Activated CD4-positive, alpha-beta T cell treated with anti-CD3 and anti-CD28 coated beads, Interleukin-2, amount 50 U/mL, for 1 hour (primary cell): ENCODE data around the gene HSPA14.
"Not testable (repeated sequence)": the region's sequence is repeated elsewhere in the genome, so short reads cannot be mapped to it uniquely, and the experiment has no call there.

Experiments used
- DNase-seq: peaks from one replicate; pipeline ENCODE4 v3.0.0-alpha.2; 2020

Gene HSPA14

DNA sequence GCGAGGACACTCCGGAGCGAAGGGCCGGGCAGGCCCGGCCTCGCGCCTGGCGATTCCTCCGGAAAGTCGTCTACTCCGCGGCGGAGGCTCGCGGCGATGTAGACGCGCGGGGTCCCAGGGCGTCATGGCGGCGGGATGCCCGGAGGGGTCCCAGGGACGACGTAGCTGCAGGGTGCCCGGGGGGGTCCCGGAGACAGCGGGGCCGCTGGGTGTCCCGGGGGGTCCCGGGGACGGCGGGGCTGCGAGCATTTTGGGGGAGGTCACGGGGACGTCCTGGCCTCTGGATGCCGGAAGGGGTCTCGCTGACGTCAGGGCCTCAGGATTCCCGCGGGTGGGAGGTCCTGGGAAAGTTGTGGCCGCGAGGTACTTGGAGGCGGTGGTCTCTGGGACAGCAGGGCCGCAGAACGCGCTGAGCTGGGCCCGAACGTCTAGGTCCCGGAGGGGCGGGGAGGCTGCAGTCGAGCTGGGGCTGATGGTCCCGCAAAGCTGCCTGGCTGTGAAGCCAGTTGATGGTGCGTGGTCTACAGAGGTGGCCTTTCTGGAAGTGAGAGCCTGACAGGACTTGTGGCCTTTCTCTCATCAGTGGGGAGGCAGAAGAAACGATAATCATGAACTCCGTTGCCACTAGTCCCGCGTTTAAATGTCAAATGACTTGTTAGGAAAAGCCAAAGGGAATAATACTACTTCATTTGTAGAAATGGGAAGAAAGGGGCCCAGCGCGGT, 637 bp downstream of the HSPA14 start:
- peak; percentile 17 for DNase-seq

DNA sequence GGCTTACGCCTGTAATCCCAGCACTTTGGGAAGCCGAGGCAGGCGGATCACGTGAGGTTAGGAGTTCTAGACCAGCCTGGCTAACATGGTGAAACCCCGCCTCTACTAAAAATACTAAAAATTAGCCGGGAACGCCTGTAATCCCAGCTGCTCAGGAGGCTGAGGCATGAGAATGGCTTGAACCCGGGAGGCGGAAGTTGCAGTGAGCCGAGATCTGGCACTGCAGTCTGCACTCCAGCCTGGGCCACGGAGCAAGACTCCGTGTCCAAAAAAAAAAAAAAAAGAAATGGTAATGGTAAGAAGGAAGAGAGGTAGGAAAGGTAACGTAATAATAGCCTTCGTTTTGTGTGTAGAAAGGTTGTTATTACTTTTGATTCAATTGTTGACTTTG, 1.2 kb downstream of the HSPA14 start:
- DNase-seq: no peak

DNA sequence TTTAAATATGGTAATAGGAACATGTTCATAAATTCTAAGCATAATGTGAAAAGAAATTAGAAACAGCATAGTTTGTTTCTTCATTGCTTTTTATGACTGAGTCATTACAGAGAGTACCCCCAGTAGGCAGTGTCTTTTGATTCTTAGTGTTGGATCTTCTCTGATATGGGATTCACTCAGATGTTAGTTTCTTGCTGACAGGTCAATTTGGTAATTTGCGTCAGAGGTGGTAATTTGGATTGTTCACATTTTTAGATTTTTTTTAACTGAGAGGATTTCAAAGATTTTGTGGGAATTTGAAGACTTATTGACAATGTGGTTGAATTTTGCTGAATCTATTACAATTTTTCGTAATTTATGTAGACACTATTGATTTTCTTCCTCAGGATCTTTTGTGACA, 2.1 kb downstream of the HSPA14 start:
- DNase-seq: no peak

DNA sequence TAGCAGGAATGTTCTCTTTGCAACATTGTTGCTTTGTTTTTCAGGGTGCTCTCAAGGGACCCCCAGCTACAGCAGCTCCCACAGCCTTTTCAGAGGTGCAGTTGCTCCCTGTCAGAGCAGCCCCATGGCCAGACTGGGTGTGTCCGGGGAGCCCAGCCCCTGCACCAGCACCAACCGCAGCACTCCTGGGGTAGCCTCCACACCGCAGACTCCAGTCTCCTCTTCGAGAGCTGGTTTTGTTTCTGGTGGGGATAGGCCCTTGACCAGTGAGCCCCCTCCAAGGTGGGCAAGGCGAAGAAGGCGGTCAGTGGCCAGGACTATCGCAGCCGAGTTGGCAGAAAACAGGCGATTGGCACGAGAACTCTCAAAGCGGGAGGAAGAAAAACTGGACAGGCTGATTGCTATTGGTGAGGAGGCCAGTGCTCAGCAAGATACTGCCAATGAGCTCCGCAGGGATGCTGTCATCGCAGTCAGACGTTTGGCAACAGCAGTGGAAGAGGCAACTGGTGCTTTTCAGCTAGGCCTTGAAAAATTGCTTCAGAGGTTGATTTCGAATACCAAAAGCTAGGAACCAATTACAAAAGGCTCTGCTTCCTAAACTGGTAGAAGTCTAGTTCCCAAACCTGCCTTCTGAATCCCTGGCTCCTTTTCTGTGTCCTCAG, 5.4 kb downstream of the HSPA14 start:
- no peak for DNase-seq

DNA sequence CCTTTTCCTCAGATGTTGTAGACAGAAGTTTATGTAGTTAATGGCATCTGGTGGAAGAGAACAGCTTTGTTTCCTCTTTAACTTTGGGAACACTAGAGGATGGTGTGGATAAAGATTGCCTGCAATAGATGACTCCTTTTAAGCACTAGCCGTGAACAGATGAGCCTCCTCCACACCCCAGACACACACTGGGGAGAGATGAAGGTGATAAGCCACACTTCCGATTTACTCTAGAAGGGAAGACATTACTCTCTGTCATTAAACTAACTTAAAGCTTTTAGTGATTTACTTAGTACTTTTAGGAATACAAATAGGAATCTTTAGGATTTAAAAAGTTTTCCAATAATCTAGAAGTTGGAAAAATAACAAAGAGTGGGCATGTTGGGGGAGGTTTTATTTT, 6.8 kb downstream of the HSPA14 start:
- no peak for DNase-seq

DNA sequence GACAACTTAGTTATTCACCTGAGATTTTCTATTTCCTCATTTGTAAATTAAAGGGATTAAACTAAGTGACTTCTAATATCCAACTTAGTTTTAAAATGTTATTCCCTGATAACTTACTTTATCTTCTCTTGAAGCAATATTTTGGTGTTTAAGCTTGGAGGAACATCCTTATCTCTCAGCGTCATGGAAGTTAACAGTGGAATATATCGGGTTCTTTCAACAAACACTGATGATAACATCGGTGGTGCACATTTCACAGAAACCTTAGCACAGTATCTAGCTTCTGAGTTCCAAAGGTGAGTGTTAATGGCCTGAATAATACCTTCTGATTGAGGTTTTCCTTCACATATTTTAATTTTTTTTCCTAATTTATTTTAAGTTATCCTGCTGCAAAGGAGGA, 14.1 kb downstream of the HSPA14 start:
- no peak for DNase-seq

DNA sequence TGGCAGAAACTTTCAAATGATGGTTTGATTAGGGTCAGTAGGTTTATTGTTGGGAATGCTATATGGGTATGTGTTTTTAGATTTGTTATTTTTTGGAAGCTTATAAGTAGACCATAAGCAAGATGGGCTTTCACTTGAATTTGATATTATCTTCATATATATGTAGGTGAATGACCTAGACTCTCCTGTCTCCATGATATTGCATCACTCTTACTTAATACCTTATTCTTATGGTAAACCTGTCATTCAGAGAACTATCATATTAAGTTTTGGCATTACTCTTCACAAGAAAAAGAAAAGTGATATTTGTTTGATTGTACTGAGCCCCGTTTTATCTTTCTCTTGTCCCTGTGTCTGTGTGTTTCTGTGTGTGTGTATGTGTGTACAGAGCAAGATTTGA, 17.3 kb downstream of the HSPA14 start:
- DNase-seq: no peak

DNA sequence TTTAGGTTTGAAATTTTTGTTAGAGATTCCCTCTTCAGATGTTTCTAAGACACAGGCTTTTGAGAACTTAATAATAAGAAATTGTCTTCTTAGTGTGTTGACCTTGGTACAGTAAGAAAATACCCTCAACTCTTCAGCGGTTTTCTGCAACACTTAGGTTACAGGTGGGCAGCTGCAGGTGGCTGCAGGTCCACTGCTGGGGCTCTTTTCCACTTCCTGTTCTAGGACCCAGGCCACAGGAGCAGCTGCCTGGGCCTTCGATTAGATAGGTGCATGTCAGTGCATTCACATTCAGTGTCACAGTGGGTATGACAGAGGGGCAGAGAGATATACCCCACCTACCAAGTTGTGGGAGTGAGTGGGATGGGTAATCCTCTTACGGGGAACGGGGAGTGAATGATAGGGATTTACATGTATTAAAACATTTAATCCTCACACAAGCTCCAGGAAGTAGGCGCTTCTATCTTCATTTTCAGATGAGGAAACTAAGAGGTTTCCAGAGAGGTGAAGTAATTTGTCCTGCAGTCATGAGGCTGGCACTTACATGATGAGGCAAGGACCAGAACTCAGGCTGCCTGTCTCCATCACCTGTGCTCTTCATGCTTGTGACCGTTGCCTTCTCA, 20.3 kb downstream of the HSPA14 start:
- no peak for DNase-seq

- no peak for DNase-seq
These were observed 20.9 kb downstream of the HSPA14 start for GRCh38 chr10:14859043-14859442.

- no peak for DNase-seq
These were observed 21.7 kb downstream of the HSPA14 start for GRCh38 chr10:14859775-14860174.

DNA sequence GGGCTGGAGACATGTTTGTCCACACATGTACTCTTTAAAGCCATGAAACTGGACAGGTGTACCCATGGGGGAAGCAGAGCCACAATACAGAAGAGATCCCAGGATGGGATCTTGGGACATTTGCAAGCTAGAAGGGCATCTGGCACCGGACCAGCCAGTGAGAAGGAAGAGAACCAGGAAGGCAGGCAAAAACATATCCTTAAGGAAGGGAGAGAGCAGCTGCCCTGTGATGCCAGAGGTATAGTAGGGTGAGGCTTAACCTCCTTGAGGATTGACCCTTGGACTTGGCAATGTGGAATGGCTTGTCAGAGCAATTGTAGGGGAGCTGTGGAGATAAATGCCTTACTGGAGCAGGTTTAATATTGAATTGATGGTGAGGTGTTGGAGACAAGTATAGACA, 22.7 kb downstream of the HSPA14 start:
- no peak for DNase-seq

DNA sequence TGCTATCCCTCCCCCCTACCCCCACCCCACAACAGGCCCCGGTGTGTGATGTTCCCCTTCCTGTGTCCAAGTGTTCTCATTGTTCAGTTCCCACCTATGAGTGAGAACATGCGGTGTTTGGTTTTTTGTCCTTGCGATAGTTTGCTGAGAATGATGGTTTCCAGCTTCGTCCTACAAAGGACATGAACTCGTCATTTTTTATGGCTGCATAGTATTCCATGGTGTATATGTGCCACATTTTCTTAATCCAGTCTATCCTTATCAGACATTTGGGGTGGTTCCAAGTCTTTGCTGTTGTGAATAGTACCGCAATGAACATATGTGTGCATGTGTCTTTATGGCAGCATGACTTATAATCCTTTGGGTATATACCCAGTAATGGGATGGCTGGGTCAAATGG, 26.4 kb downstream of the HSPA14 start:
- not testable (repeated sequence) for DNase-seq

GRCh38 chr10:14864871-14865270, 26.8 kb downstream of the HSPA14 start:
- not testable (repeated sequence) for DNase-seq

DNA sequence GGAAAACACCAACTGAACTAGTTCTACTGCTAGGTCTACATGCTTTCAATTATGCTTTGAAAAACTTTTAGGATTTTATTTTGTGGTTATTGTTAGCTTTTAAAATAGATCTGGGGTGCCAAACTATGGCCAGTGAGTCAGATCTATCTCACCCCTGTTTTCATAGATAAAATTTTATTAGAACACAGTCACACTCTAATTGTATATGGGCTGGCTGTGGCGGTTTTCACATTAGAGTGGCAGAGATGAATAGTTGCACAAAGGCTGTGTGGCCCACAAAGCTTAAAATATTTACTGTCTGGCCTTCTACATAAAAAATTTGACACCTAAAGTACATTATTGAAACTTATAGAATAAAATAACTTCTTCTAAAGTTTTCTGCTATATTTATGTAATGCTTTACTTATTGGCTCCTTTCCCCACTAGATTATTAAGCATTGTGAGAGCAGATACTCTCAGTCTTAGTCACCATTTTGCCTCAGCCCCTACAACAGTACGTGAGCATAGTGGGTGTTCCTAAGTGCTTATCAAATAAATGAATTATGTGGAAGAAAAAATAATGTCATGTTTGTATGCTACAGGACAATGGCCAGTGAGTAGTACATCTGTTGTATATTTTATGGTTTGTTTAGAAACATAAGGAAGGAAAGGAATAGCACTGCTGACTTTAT, 35.1 kb downstream of the HSPA14 start:
- no peak for DNase-seq

DNA sequence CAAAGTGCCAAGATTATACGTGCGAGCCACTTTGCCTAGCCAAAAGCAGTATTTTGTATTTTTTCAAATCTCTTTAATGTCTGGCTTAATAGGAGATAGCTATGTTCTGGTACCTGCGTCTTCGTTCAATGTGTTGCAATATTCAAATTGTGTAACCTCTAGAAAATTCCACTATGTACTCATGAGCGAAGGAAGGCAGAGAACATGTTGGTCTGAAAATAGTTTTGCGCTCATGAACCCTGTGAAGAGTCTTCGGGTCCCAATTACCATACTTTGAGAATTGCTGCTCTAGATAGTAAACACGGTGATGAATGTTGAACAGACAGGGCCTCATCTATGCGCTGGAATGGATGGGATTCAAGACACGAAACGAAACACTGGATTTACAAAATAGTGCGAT, 37.8 kb downstream of the HSPA14 start:
- DNase-seq: no peak

DNA sequence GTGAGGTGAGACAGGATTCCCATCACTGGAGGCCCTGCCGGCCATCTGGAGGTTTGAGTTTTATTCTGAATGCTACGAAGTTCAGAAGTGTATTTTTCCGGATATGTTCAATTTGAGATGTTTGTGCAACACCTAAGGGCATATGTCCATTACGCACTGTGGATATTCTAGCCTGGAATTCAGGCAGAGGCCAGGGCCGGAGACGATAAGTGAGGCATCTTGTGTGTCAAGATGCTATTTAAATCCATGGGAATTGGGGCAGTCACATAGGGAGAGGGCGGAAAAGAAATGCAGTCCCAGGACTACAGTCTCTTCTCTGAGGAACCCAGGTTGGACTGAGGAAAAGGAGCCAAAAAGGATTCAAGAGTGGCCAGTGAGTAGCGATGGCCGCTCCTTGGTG, 38.7 kb downstream of the HSPA14 start:
- DNase-seq: no peak

GRCh38 chr10:14878266-14879123, 40.4 kb downstream of the HSPA14 start, which contains the start of gene SUV39H2:
Gene SUV39H2, plus strand, starts transcription at chr10:14878866. Its CDS starts 23 bp downstream, at chr10:14878889.
- peak; percentile 87 for DNase-seq

DNA sequence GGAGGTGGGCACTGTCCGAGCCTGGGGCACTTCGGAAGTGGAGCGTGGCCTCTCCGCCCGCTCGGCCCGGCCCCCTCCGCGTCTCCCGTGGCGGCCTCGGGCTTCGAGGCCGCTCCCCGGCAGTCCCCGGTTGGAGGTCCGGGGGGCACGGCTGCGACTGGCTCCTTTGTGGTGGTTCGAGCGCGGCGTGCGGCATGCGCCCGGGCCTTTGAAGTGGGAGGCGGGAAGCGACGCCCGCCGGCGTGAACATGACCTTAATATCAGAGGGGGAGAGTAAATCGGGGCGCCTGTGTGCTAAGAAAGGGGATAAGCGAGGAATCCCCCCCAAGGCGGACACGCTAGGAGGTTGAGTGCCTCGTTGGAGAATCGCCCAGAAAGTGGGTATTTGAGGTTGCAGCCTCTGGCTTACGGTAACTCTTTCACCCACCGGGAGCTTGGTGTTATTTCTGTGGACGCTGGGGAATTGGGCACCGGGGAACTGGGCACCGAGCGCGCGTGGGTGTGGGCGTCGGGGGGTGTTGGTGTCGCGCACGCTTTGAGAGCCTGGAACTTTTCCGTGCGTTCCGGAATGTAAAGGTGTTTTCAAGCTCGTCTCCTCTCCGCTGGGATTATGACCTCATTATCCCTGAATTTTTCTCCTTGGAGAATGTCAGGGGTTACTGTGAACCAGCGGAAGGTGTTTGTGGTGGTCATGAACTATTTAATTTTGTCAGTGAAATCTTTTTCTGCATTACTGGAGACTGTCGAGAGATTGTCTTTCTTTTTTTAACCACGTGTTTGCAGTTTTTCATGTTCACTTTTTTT, 41.2 kb downstream of the HSPA14 start:
- DNase-seq: peak; percentile 21

DNA sequence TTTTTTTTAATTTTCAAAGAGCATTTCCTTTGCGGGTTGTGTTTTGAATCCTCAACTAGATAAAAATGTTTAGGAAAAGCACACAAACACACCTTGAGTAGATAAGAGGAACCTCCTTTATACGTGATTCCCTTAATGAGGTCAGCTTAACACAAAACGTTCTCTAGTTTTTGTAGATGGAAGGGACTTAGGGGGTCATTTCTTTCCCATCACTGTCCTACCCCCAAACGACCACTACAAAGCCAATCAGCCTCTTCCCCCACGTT, 41.8 kb downstream of the HSPA14 start:
- DNase-seq: no peak

DNA sequence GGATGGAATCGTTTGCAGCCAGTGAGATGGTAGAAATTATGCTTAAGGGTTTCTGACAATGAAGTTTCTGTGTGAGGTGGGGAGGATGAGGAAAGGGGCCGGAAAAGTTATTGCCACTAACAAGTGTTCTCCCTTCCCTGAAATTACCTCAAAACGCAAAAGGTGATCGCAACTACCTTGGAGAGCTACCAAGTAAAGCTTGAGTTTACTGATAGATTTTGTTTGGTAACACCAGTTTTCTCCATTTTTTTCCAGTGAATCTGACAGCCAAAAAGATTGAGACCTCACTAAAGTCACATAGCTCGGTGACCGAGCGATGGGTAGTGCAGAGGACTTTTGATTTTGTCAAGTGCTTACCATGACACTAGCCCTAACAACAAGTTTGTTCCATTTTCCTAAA, 42.1 kb downstream of the HSPA14 start:
- DNase-seq: no peak

DNA sequence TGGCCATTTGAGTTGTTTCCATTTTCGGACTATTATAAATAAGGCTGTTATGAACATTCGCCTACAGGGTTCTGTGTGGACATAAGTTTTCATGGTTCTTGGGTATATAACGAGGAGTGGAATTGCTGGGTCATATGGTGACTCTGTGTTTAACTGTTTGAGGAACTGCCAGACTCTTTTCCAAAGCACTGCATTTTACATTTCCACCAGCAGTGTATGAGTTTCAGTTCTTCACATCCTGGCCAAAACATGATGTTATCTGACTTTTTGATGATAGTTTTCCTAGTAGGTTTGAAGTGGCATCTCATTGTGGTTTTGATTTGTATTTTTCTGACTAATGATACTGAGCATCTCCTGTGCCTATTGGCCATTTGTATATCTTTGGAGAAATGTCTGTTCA, 46.0 kb downstream of the HSPA14 start:
- no peak for DNase-seq

GRCh38 chr10:14889318-14889717, 51.2 kb downstream of the HSPA14 start:
- no peak for DNase-seq
